PC-3 (cell line): ENCODE results near the gene IKZF1. TPM values are rescaled to one million over a fixed set of nuclear protein-coding genes. Genes with fewer than 3 reads are reported as not detected.

Experiments used
- ATAC-seq: fragments of 200-7000 bp; cut with Tn5 transposase; 2 replicates; pipeline ENCODE4 v1.9.1; 2020; ENCODE audit warnings: mild to moderate bottlenecking, moderate library complexity
- BruUV-seq: library from RNA; stranded (reverse); fragments of 400-500 nt; replicated peaks from 2 replicates; lab custom pipeline; 2021; lab: Mats Ljungman, UMichigan
- CTCF ChIA-PET: fragments of 300-600 bp; sonication (Branson Sonifier 250); formaldehyde crosslinking; loops from one replicate; lab custom pipeline; 2022; ENCODE audit warnings: antibody characterized with exemption; lab: Charles Lee
- POLR2A ChIA-PET: fragments of 300-600 bp; sonication (Branson Sonifier 250); formaldehyde crosslinking; loops from one replicate; lab custom pipeline; 2022; ENCODE audit warnings: antibody characterized with exemption; ENCODE audit not compliant: unreplicated experiment; lab: Charles Lee
- DNase-seq: peaks from one replicate; pipeline ENCODE4 v3.0.0-alpha.2; 2015
- H2AFZ ChIP-seq: fragments of 300-600 bp; sonication (generic); 2 replicates; pipeline ENCODE4 v1.6.0; 2016; ENCODE audit warnings: antibody characterized with exemption, low read length
- H3F3A ChIP-seq: fragments of 300-600 bp; sonication (generic); one replicate; pipeline ENCODE4 v1.6.0; 2017; ENCODE audit warnings: antibody characterized with exemption, low read length, control low read depth, mild to moderate bottlenecking; ENCODE audit not compliant: unreplicated experiment
- H3K27ac ChIP-seq: fragments of 300-600 bp; sonication (generic); 2 replicates; pipeline ENCODE4 v1.5.1; 2016; ENCODE audit warnings: mild to moderate bottlenecking, low read length
- H3K27me3 ChIP-seq: fragments of 300-600 bp; sonication (generic); 2 replicates; pipeline ENCODE4 v1.6.1; 2016; ENCODE audit warnings: low read length, mixed read lengths
- H3K36me3 ChIP-seq: fragments of 300-600 bp; sonication (generic); 2 replicates; pipeline ENCODE4 v1.6.1; 2016; ENCODE audit warnings: low read depth, mixed run types, low read length, mixed read lengths
- H3K4me1 ChIP-seq: fragments of 300-600 bp; sonication (generic); 2 replicates; pipeline ENCODE4 v1.5.1; 2016; ENCODE audit warnings: low read length; ENCODE audit not compliant: insufficient read depth
- H3K4me2 ChIP-seq: fragments of 300-600 bp; sonication (generic); 2 replicates; pipeline ENCODE4 v1.6.0; 2016; ENCODE audit warnings: low read length
- H3K4me3 ChIP-seq: fragments of 300-600 bp; sonication (generic); 2 replicates; pipeline ENCODE4 v1.5.1; 2016; ENCODE audit warnings: mild to moderate bottlenecking, low read length, mixed read lengths
- H3K79me2 ChIP-seq: fragments of 300-600 bp; sonication (generic); 2 replicates; pipeline ENCODE4 v1.6.1; 2017; ENCODE audit warnings: low read length, mixed read lengths
- H3K9ac ChIP-seq: fragments of 300-600 bp; sonication (generic); 2 replicates; pipeline ENCODE4 v1.6.0; 2016; ENCODE audit warnings: mild to moderate bottlenecking, low read length
- H3K9me2 ChIP-seq: fragments of 300-600 bp; sonication (generic); replicated peaks from 2 replicates; pipeline ENCODE4 v1.6.1; 2016; ENCODE audit warnings: mixed run types, low read length, mixed read lengths
- H3K9me3 ChIP-seq: fragments of 300-600 bp; sonication (generic); 2 replicates; pipeline ENCODE4 v1.6.1; 2016; ENCODE audit warnings: low read length, mixed read lengths
- H4K20me1 ChIP-seq: fragments of 300-600 bp; sonication (generic); 2 replicates; pipeline ENCODE4 v1.6.1; 2016; ENCODE audit warnings: low read length, mixed read lengths
- EZH2 ChIP-seq: fragments of 300-600 bp; sonication (generic); IDR thresholded peaks from one replicate; pipeline ENCODE4 v1.6.1; 2017; ENCODE audit warnings: antibody characterized with exemption, mild to moderate bottlenecking, low read length; ENCODE audit not compliant: unreplicated experiment
- EZH2phosphoT487 ChIP-seq: fragments of 300-600 bp; sonication (generic); IDR thresholded peaks from 2 replicates; pipeline ENCODE4 v1.6.1; 2018; ENCODE audit warnings: mild to moderate bottlenecking, antibody characterized with exemption, low read length, borderline replicate concordance
- intact Hi-C: fragments of 100-400 bp; cut with micrococcal nuclease; formaldehyde crosslinking; loops from 2 replicates; pipeline ENCODE4 v1.9.0; 2023
- total RNA-seq: library from RNA; depleted of rRNA; stranded (reverse); fragments of >200 nt; gene quantifications from 2 replicates; pipeline ENCODE4 v1.2.3, GENCODE V29; 2014
- TF ChIP-seq, protein P1 (sequence below): fragments of 300-600 bp; sonication (generic); conservative IDR thresholded peaks from 2 replicates; pipeline ENCODE4 v1.5.1; 2017; ENCODE audit warnings: antibody characterized with exemption, low read depth, mild to moderate bottlenecking, low read length

IKZF1 gene
- total RNA-seq, 1 experiment from 2014 or later: not detected

- no TSS peak for BruUV-seq
- no peak for DNase-seq
- H3K27ac ChIP-seq: no peak overlapping the region
Measured at GRCh38 chr7:50431722-50432305, 127.3 kb downstream of the IKZF1 start.

DNA sequence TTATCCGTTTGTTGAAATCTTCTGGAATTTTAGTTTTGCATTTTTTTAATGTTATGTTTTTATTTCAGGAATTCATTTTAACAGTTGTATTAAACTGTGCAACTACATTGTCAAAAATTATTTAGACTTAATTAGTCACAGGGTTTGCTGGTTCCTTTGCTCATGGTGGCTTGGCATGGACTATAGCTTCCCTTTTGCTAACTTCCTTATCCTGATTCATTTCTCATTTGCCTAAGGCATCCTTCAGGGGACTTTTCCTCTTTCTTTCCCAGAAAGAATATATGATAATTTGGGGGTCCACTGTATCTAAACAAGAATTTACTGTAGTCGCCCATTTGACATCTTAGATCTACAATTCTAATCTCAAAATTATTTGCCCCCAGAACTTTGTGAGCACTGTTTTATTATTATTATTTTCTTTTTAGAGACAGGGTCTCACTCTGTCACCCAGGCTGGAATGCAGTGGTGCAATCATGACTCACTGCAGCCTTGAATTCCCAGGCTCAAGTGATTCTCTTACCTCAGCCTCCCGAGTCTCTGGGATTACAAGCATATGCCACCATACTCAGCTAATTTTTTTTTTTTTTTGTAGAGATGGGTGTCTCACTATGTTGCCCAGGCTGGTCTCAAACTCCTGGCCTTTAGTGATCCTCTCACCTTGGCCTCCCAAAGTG is 131.8 kb downstream of the IKZF1 start:
- H3K79me2 ChIP-seq: peaks cover 6% of the 10 kb centered on the region
- no peaks in the 10 kb centered on the region for H3K27me3 ChIP-seq
- TF ChIP-seq EZH2: no peak
- TF ChIP-seq EZH2phosphoT487: no peak
- TF ChIP-seq, protein P1, sequence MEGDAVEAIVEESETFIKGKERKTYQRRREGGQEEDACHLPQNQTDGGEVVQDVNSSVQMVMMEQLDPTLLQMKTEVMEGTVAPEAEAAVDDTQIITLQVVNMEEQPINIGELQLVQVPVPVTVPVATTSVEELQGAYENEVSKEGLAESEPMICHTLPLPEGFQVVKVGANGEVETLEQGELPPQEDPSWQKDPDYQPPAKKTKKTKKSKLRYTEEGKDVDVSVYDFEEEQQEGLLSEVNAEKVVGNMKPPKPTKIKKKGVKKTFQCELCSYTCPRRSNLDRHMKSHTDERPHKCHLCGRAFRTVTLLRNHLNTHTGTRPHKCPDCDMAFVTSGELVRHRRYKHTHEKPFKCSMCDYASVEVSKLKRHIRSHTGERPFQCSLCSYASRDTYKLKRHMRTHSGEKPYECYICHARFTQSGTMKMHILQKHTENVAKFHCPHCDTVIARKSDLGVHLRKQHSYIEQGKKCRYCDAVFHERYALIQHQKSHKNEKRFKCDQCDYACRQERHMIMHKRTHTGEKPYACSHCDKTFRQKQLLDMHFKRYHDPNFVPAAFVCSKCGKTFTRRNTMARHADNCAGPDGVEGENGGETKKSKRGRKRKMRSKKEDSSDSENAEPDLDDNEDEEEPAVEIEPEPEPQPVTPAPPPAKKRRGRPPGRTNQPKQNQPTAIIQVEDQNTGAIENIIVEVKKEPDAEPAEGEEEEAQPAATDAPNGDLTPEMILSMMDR: no peak
- H3F3A ChIP-seq: no peaks in the 10 kb centered on the region
- ATAC-seq (peak; percentile 88), DNase-seq (peak; percentile 67)
- ChIA-PET POLR2A (interaction anchor here (0.6 to 0.9 kb wide), 2 partner anchors 10 to 13 kb away, joined by 3 to 4 read pairs; no protein-coding TSS in a partner anchor), CTCF (no interaction called here)
- no peak overlapping the region for H3K9ac ChIP-seq
- peak overlapping the region; percentile 64 for H3K27ac ChIP-seq
- no peaks in the 10 kb centered on the region for H3K9me2 ChIP-seq
- BruUV-seq: no TSS peak
- peak overlapping the region; percentile 52 for H3K4me2 ChIP-seq
- no peaks in the 10 kb centered on the region for H3K9me3 ChIP-seq
- no peak overlapping the region for H2AFZ ChIP-seq
- no peak overlapping the region for H3K4me3 ChIP-seq
- no peaks in the 10 kb centered on the region for H4K20me1 ChIP-seq
- intact Hi-C loops: no loop called here
- H3K4me1 ChIP-seq: peaks cover 14% of the 10 kb centered on the region
- peaks cover 28% of the 10 kb centered on the region for H3K36me3 ChIP-seq

More at GRCh38 chr7:50431722-50432305, 127.3 kb downstream of the IKZF1 start:
- no peaks in the 10 kb centered on the region for H3F3A ChIP-seq
- no peak overlapping the region for H3K9ac ChIP-seq
- no peaks in the 10 kb centered on the region for H3K36me3 ChIP-seq
- no peak for ATAC-seq
- H3K4me1 ChIP-seq: peaks cover 10% of the 10 kb centered on the region
- no peak overlapping the region for H3K4me2 ChIP-seq
- no peaks in the 10 kb centered on the region for H3K27me3 ChIP-seq
- H2AFZ ChIP-seq: no peak overlapping the region
- TF ChIP-seq EZH2phosphoT487: no peak
- no peak for TF ChIP-seq EZH2
- TF ChIP-seq, protein P1: no peak
- no peaks in the 10 kb centered on the region for H3K9me2 ChIP-seq
- no peaks in the 10 kb centered on the region for H3K9me3 ChIP-seq
- no peaks in the 10 kb centered on the region for H3K79me2 ChIP-seq
- CTCF ChIA-PET: no interaction called here
- H3K4me3 ChIP-seq: no peak overlapping the region
- POLR2A ChIA-PET: no interaction called here
- intact Hi-C loops: no loop called here
- no peaks in the 10 kb centered on the region for H4K20me1 ChIP-seq

- ChIA-PET POLR2A (interaction anchor here (0.5 to 0.9 kb wide), 3 partner anchors 10 to 894 kb away, joined by 3 to 5 read pairs (median 4); no protein-coding TSS in a partner anchor), CTCF (interaction anchor here (0.6 to 0.8 kb wide), 4 partner anchors 28 to 716 kb away, joined by 3 to 7 read pairs (median 4); no protein-coding TSS in a partner anchor)
- intact Hi-C loops: no loop called here
- DNase-seq: peak; percentile 96
- H3K9ac ChIP-seq: no peak overlapping the region
- BruUV-seq: no TSS peak
- ATAC-seq: peak; percentile 77
- no peaks in the 10 kb centered on the region for H3K9me3 ChIP-seq
- H3K9me2 ChIP-seq: no peaks in the 10 kb centered on the region
- H3F3A ChIP-seq: peaks cover 5% of the 10 kb centered on the region
- peaks cover 24% of the 10 kb centered on the region for H3K36me3 ChIP-seq
- no peak overlapping the region for H3K4me3 ChIP-seq
- no peak overlapping the region for H2AFZ ChIP-seq
- H3K27me3 ChIP-seq: no peaks in the 10 kb centered on the region
- H3K27ac ChIP-seq: peak overlapping the region; percentile 48
- H4K20me1 ChIP-seq: peaks cover 34% of the 10 kb centered on the region
- no peak for TF ChIP-seq EZH2phosphoT487
- H3K4me1 ChIP-seq: peaks cover 43% of the 10 kb centered on the region
- H3K79me2 ChIP-seq: peaks cover 72% of the 10 kb centered on the region
- H3K4me2 ChIP-seq: peak overlapping the region; percentile 33
Measured at GRCh38 chr7:50446542-50446960, 142.0 kb downstream of the IKZF1 start.
